Liver (tissue), 9 donors: ENCODE results near the gene TIFAB. TPM values are rescaled to one million over a fixed set of nuclear protein-coding genes. Genes with fewer than 3 reads are reported as not detected.
A peak's percentile ranks its signal among the peaks of the same experiment; 100 is the strongest.

Experiments
- DNase-seq: peaks from one replicate; pipeline ENCODE4 v3.0.0-alpha.2; 2017; ENCODE audit warnings: low spot score
- H3K27ac ChIP-seq, 2 donors: one replicate each; pipeline ENCODE4 v1.7.0; 2013; ENCODE audit warnings: inconsistent platforms in 2 of 2, low read length in 2 of 2, control low read depth in 1 of 2, low read depth in 1 of 2, mild to moderate bottlenecking in 1 of 2
- H3K27me3 ChIP-seq, 4 donors: one replicate each; pipeline versions ENCODE4 v1.6.1 to v1.7.0; 2013; ENCODE audit warnings: low read length in 3 of 4, inconsistent platforms in 1 of 4, mild to moderate bottlenecking in 1 of 4, moderate library complexity in 1 of 4; ENCODE audit not compliant: control insufficient read depth in 4 of 4, insufficient read depth in 4 of 4
- H3K36me3 ChIP-seq, 4 donors: one replicate each; pipeline versions ENCODE4 v1.6.1 to v1.7.0; 2013; ENCODE audit warnings: low read length in 3 of 4, mild to moderate bottlenecking in 3 of 4, low read depth in 1 of 4, moderate library complexity in 1 of 4; ENCODE audit not compliant: control insufficient read depth in 4 of 4, insufficient read depth in 3 of 4
- H3K4me1 ChIP-seq, 4 donors: one replicate each; pipeline versions ENCODE4 v1.6.1 to v1.7.0; 2013; ENCODE audit warnings: low read length in 3 of 4, mild to moderate bottlenecking in 3 of 4, moderate library complexity in 1 of 4; ENCODE audit not compliant: control insufficient read depth in 4 of 4, insufficient read depth in 4 of 4
- H3K4me3 ChIP-seq, 3 donors: one replicate each; pipeline versions ENCODE4 v1.6.1 to v1.7.0; 2013; ENCODE audit warnings: low read length in 3 of 3, control low read depth in 1 of 3, low read depth in 1 of 3, mild to moderate bottlenecking in 1 of 3
- H3K9ac ChIP-seq, 2 donors: one replicate each; pipeline ENCODE4 v1.7.0; 2013; ENCODE audit warnings: low read length in 2 of 2, mild to moderate bottlenecking in 2 of 2, moderate library complexity in 2 of 2, control low read depth in 1 of 2, low read depth in 1 of 2
- H3K9me3 ChIP-seq, 4 donors: one replicate each; pipeline versions ENCODE4 v1.6.1 to v1.7.0; 2013; ENCODE audit warnings: low read length in 3 of 4; ENCODE audit not compliant: control insufficient read depth in 4 of 4
- EGR1 ChIP-seq, 2 donors: IDR thresholded peaks; 2 replicates each; pipeline ENCODE4 v1.6.1; 2016 to 2018; ENCODE audit warnings: antibody characterized with exemption in 2 of 2, low read depth in 2 of 2
- FOXA1 ChIP-seq: IDR thresholded peaks from 2 replicates; pipeline ENCODE4 v1.6.1; 2016; ENCODE audit warnings: antibody characterized with exemption
- FOXA2 ChIP-seq: IDR thresholded peaks from 2 replicates; pipeline ENCODE4 v1.6.1; 2016; ENCODE audit warnings: antibody characterized with exemption
- HNF4G ChIP-seq: IDR thresholded peaks from 2 replicates; pipeline ENCODE4 v1.6.1; 2016; ENCODE audit warnings: antibody characterized with exemption
- JUND ChIP-seq, 2 donors: IDR thresholded peaks; 2 replicates each; pipeline ENCODE4 v1.6.1; 2016; ENCODE audit warnings: antibody characterized with exemption in 2 of 2
- NR2F2 ChIP-seq: IDR thresholded peaks from 2 replicates; pipeline ENCODE4 v1.6.1; 2016; ENCODE audit warnings: antibody characterized with exemption
- RAD21 ChIP-seq, 2 donors: IDR thresholded peaks; 2 replicates each; pipeline ENCODE4 v1.6.1; 2016; ENCODE audit warnings: antibody characterized with exemption in 2 of 2, mild to moderate bottlenecking in 2 of 2
- SP1 ChIP-seq: IDR thresholded peaks from 2 replicates; pipeline ENCODE4 v1.6.1; 2018; ENCODE audit warnings: antibody characterized with exemption, mild to moderate bottlenecking
- TAF1 ChIP-seq: conservative IDR thresholded peaks from 2 replicates; pipeline ENCODE4 v1.6.1; 2016; ENCODE audit warnings: antibody characterized with exemption, mild to moderate bottlenecking
- WGBS: extraction: QIAGEN DNeasy Blood & Tissue Kit; methylation state at CpG from one replicate; pipeline ENCODE4 v1.1.7; 2013; 5-methylcytosine and 5-hydroxymethylcytosine counted together
- polyA plus RNA-seq, 2 donors: library from polyadenylated mRNA; stranded (reverse) in 1 of 2; unstranded in 1 of 2; fragments of 200-250 nt in 1 of 2; fragments of >200 nt in 1 of 2; fragmentation: Nextera tagmentation in 1 of 2; extraction: Ambion mirVana in 1 of 2; gene quantifications; one replicate each; pipeline versions ENCODE4 v1.2.1 to v1.2.3, GENCODE V29; 2013 to 2015
- total RNA-seq, 2 donors: library from RNA; depleted of rRNA; stranded (reverse); fragments of >200 nt; gene quantifications; one replicate each; pipeline ENCODE4 v1.2.3, GENCODE V29; 2014
- TF ChIP-seq, protein P1 (sequence below): IDR thresholded peaks from 2 replicates; pipeline ENCODE4 v1.6.1; 2016; ENCODE audit warnings: antibody characterized with exemption, mild to moderate bottlenecking
- TF ChIP-seq, protein P2 (sequence below): IDR thresholded peaks from 2 replicates; pipeline ENCODE4 v1.6.1; 2016; ENCODE audit warnings: antibody characterized with exemption
- TF ChIP-seq, protein P3 (sequence below): IDR thresholded peaks from 2 replicates; pipeline ENCODE4 v1.6.1; 2016; ENCODE audit warnings: antibody characterized with exemption
- TF ChIP-seq, protein P4 (sequence below): IDR thresholded peaks from 2 replicates; pipeline ENCODE4 v1.6.1; 2016; ENCODE audit warnings: antibody characterized with exemption
- donor health status: healthy.
- donor health status: healthy.
- donor health status: healthy.
- donor health status: healthy.
- donor health status: healthy.

Gene TIFAB
- total and polyA plus RNA-seq, 4 donors: 0.02 to 0.47 TPM; not detected in 2

DNA sequence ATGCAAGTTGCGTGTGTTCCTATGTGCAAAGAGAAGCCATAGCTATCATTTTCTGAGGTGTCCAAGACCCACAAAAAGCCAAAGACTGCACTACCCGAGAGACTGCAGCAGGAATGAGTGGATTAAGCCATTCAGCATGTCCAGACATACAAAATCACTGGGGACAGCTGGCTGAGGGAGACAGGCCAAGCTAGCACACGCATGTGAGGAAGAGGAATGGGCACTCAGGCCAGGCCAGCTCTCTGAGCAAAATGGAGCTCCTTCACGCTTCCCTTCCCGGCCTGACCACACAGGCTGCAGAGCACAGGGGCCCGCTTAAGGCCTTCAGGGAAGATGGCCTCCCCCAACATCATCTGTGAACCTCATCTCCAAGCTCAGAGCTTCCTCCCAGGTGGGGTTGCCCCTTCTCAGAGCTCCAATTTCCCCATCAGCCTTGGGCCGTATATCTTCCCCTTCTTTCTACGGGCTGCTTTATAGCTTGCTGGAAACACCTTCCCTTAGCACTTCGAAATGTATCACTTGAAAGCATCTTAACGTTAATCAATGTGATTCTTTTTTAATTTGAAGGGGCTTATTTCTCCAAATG is 13.4 kb downstream of the TIFAB start:
- Histone ChIP-seq H3K36me3 (no peaks in the 10 kb centered on the region), H3K4me3 (no peak overlapping the region), H3K4me1 (peaks cover 0 to 2% (median 0%) of the 10 kb centered on the region in 4 donors), H3K27me3 (no peaks in the 10 kb centered on the region), H3K9ac (no peak overlapping the region), H3K27ac (no peak overlapping the region), H3K9me3 (no peaks in the 10 kb centered on the region)
- peak; percentile 17 for DNase-seq
- TF ChIP-seq SP1 (no peak), JUND (IDR thresholded peaks at IDR 0.05) (no peak), TAF1 (no peak), FOXA2 (no peak), NR2F2 (no peak), HNF4G (no peak)
- TF ChIP-seq, protein P1, sequence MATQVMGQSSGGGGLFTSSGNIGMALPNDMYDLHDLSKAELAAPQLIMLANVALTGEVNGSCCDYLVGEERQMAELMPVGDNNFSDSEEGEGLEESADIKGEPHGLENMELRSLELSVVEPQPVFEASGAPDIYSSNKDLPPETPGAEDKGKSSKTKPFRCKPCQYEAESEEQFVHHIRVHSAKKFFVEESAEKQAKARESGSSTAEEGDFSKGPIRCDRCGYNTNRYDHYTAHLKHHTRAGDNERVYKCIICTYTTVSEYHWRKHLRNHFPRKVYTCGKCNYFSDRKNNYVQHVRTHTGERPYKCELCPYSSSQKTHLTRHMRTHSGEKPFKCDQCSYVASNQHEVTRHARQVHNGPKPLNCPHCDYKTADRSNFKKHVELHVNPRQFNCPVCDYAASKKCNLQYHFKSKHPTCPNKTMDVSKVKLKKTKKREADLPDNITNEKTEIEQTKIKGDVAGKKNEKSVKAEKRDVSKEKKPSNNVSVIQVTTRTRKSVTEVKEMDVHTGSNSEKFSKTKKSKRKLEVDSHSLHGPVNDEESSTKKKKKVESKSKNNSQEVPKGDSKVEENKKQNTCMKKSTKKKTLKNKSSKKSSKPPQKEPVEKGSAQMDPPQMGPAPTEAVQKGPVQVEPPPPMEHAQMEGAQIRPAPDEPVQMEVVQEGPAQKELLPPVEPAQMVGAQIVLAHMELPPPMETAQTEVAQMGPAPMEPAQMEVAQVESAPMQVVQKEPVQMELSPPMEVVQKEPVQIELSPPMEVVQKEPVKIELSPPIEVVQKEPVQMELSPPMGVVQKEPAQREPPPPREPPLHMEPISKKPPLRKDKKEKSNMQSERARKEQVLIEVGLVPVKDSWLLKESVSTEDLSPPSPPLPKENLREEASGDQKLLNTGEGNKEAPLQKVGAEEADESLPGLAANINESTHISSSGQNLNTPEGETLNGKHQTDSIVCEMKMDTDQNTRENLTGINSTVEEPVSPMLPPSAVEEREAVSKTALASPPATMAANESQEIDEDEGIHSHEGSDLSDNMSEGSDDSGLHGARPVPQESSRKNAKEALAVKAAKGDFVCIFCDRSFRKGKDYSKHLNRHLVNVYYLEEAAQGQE: no peak
- 81% methylated on average over 10 of the region's 10 CpGs for WGBS

GRCh38 chr5:135437796-135438560 is 14.2 kb downstream of the TIFAB start:
- H3K4me1 ChIP-seq: peaks cover 0 to 2% (median 0%) of the 10 kb centered on the region in 4 donors
- H3K9me3 ChIP-seq: no peaks in the 10 kb centered on the region
- H3K27ac ChIP-seq: no peak overlapping the region
- TF ChIP-seq FOXA1: no peak
- TF ChIP-seq, protein P2, sequence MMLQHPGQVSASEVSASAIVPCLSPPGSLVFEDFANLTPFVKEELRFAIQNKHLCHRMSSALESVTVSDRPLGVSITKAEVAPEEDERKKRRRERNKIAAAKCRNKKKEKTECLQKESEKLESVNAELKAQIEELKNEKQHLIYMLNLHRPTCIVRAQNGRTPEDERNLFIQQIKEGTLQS: no peak
- no peak for TF ChIP-seq EGR1 (IDR thresholded peaks at IDR 0.05; ENCODE audit: low read depth in 2 of 2)
- TF ChIP-seq, protein P3, sequence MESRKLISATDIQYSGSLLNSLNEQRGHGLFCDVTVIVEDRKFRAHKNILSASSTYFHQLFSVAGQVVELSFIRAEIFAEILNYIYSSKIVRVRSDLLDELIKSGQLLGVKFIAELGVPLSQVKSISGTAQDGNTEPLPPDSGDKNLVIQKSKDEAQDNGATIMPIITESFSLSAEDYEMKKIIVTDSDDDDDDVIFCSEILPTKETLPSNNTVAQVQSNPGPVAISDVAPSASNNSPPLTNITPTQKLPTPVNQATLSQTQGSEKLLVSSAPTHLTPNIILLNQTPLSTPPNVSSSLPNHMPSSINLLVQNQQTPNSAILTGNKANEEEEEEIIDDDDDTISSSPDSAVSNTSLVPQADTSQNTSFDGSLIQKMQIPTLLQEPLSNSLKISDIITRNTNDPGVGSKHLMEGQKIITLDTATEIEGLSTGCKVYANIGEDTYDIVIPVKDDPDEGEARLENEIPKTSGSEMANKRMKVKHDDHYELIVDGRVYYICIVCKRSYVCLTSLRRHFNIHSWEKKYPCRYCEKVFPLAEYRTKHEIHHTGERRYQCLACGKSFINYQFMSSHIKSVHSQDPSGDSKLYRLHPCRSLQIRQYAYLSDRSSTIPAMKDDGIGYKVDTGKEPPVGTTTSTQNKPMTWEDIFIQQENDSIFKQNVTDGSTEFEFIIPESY: no peak
- no peak for TF ChIP-seq RAD21 (IDR thresholded peaks at IDR 0.05)
- TF ChIP-seq TAF1: no peak
- no peak for TF ChIP-seq FOXA2
- TF ChIP-seq, protein P4, sequence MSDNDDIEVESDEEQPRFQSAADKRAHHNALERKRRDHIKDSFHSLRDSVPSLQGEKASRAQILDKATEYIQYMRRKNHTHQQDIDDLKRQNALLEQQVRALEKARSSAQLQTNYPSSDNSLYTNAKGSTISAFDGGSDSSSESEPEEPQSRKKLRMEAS: no peak
- no peak for TF ChIP-seq HNF4G
- no peaks in the 10 kb centered on the region for H3K27me3 ChIP-seq
- no peak overlapping the region for H3K9ac ChIP-seq
- no peaks in the 10 kb centered on the region for H3K36me3 ChIP-seq
- peak; percentile 30 for DNase-seq
- H3K4me3 ChIP-seq: no peak overlapping the region
- 72% methylated on average over 13 of the region's 13 CpGs for WGBS
